M059J (cell line): ENCODE measurements around the gene SYT2. TPM values are rescaled to one million over a fixed set of nuclear protein-coding genes. Genes with fewer than 3 reads are reported as not detected.
"Not testable (repeated sequence)": the region's sequence is repeated elsewhere in the genome, so short reads cannot be mapped to it uniquely, and the experiment has no call there.

Source experiments
- DNase-seq: peaks from one replicate; pipeline ENCODE4 v3.0.0-alpha.2; 2012; ENCODE audit warnings: low read depth
- total RNA-seq: library from RNA; depleted of rRNA; stranded (reverse); fragments of >200 nt; shearing (Covaris generic); gene quantifications from 2 replicates; pipeline ENCODE4 v1.2.3, GENCODE V29; 2014

Gene SYT2
- total RNA-seq, 1 experiment from 2014 or later = not detected

DNA sequence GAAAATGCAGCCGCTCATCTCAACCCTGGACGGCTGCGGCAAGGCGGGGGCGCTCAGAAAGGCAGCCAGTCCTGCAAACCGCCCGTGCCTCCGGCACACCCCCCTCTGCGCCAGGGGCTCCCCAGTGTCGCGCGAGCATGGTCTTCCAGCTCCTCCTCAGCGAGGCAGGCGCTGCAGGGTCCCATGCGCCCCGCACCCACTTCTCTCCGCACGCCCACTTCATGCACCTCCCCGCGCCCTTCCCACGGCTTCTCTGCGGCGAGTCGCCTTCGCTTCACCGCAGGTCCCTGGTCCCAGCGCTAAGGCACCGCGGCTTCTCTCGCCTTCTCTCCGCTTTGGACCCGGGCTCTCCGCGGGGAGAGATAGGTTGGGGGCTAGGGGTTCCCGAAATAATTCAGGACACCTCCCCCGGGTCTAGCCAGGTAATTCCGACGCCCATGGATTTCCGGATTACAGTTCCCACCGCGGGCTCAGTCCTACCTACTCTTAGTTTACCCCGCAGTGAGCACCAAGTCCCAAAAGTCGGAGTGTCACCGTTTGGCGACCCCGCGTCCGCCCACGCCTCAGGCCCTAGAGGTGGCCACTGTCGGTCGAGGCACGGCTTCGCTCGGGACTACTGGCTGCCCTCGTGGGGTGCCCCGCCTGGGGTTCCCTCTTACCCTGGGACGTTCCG lies 67.5 kb downstream of the SYT2 start:
- DNase-seq = no peak

DNA sequence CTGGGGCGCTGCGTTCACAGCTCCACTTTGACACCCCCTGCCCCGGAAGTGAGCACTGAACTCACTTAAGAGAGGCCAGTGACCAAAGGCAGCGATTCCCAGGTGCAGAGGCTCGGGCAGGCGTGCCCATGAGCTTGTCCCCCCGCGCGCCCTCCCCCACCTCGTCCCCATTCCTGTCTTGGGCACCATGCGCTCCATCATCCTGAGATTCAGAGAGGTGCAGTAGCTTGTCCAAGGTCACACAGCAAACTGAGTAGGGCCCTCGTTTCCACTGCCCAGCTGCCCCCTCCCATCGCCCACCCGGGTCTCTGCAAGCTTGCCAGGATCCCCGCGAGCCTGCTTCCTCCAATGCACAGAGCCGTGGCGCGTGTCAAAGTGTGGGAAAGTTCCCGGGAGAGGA lies 68.0 kb downstream of the SYT2 start:
- no peak for DNase-seq

DNA sequence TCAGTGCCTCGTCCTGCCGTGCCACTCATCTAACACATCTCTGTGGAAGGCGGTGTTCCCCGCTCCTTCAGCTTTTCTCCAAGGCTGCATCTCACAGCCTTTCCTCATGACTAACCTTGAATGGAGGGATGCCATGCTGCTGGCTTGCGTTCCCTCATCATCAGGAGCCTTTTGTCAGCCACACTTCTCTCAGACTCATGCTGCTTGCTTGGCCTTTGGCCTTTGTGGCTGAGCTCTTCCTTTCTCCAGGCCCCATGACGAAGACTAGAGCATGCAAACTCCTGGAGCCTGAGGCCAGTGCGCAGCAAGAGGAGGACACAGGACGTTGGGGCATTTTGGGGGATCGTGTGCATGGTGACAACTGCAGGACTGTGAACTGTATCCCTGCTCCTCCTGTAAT lies 70.8 kb downstream of the SYT2 start:
- DNase-seq = peak; percentile 89

DNA sequence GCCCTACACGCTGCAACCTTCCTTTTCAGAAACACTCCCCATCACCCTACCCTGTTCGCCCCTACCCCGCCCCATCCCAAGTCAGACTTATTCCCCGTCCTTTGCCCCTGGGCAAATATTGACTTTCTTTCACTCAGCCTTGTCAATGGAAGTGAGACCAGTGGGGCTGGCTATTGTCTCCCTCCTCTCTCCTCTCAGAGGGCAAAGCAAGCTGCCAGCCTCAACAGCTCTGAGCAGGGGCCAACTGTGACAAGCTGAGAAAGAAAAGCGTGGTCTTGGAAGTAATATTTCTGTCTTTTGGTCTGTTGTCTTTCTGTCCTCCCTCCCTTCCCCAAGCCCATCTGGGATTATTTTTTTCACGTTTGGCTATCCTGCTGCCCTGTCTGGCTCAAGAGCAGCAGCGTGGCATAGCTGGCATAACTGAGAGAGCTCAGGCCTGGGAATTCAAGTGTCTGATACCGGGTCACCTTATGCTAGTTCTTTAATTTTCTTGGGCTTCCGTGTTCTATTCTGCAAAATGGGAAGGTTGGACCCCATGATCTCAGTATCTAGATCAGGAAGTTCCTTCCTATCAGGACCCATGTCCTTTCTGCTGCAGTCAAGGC lies 71.5 kb downstream of the SYT2 start:
- DNase-seq = not testable (repeated sequence)

DNA sequence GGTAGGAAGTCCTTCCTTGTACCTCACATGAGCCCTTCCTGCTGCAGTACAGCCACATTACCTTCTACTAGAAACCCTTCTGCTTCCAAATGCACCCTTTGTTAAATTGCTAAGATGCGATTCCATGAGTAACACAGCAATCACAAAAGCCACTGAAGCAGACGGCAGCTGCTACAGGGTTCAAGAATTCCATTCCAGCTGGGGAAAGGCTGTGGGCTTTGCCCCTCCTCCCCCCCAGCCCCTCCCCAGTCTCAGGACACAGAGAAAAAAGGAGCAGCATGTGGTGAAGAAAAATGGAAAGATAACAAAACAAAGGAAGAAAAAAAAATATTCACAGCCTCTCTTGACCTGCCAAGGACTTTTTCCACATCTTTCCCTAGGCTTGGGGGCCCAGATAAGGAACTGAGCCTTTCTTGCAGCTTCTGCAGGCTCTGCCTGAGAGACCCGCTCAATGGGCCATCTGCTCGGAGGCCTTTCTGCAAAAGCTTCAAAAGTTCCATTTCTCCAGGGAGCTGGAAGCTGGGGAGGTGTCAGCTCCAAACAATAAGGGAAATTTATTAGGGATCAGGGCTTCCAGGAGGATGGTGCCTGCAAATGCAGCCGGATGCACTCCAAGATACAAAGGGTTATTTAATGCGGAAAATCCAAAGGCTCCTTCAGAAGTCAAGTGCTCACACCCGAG lies 72.1 kb downstream of the SYT2 start:
- no peak for DNase-seq

DNA sequence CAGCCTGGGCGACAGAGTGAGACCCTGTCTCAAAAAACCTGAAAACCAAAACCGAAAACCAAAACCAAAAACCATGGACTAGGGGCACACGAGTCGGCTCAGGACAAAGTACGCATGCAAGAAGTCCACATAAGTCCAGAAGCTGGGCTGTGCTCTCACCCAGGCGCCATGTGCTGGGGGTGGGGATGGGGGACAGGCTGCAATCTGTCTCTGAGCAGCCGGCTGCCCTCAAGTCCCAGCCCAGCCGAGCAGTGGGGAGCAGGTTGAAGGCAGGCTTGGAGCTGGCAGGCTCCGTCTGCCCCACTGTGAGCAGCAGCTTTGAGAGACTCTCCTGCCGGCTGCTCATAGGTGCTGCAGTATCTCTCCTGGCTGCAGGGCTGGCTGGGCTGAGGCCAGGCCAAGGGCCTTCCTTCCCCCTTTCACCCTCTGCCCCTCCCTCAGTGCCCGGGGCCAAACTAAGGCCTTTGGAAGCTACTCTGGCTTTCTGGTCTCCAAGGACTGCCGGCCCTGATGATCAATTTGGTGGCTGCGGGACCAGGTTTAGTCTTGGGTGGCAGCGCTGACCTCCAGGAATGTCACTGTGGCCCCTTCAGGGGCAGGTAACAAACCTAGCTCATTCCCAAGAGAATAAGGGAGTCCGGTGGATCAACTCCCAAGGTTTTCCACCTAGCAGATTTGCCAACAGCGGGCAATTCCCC lies 72.8 kb downstream of the SYT2 start:
- DNase-seq = not testable (repeated sequence)

DNA sequence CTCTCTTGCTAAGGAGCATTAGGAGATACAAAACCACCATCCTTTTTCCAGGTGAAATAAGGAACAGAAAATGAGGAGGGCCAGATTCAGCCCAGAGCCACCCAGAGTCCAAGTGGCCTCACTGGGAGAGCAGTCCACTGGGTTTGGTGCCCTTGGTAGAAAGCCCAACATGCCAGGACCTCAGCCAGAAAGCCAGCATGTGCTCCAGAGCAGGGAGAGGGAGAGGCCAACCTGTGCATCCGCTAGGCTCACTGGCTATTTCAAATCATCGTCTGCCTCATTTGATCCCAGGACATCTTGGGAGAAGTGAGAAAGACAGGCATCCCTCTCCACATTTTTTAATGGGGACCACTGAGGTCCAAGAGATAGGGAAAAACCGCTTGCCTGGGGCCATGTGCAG lies 74.1 kb downstream of the SYT2 start:
- not testable (repeated sequence) for DNase-seq

DNA sequence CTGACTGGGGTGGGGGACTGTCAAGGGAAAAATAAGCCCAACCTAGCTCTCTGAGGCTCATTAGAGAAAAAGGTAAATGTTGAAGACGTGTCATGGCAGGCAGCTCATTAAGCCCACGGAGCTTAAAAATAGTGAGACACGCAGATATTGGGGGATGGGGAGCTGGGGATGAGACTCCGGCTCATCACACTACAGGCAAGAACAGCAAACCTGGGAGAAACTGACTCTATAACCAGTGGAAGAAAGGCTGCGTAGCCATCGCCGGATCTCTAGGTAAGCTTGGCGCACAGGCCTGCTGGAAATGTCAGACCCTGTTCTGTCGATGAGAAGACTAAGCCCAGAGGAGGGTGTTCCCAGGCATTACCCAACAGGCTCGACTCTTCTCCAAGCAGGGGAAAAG lies 78.0 kb downstream of the SYT2 start:
- DNase-seq = no peak

DNA sequence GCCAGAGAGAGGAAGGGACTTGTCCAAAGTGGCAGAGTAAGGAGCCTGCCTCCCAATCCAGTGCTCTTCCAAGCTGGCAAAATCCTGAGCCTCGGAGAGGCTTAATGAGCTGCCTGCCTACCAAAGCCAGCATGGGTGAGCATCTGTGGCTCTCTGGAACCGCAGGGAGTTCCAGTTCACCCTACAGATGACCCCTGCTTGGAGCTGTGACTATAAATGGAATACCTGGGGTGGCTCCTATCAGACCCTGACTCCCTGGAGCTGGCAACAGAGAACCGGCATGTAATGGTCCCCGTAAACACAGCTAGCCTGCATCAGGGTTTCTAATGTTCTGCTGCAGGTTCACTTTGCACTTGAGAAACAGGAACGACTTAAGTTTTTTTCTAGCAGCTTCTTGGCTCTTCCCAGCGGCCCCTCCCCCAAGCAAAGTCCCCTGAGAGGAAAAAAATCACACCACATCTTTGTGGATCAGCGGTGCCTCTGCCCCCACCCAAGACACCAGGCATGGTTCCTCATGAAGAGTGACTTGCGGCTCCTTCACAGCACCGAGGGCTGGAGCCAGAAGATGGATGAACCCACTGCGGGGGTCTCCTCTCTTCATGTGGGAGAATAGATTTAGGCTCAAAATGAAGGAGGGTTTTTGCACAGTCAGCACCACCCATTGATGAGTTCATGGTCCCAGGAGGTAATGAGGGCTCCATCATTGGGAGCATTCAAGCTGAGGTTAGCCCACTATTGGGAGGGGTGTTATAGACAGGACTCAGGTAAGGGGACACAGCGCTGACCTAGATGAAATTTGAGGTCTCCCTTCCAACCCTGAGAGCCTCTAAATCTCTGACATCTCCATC lies 79.0 kb downstream of the SYT2 start:
- DNase-seq = no peak

DNA sequence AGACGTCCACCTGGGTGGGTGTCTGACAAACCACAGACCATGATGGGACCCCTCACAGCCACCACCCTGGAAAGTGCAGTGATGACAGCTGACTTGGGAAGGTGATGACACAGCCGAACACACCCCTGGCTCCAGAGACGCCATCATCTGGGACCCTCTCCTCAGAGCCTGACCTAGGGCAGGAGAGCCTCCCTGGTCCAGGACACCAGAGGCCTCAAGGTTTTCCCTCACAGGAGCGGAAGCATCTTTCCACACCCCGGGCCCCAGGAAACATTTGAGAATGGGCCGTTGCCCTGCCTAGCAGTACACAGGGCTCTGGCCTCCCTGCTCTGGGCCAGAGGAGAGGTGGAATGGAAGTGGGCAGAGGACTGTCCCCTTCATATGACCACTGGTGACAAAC lies 79.7 kb downstream of the SYT2 start:
- no peak for DNase-seq

DNA sequence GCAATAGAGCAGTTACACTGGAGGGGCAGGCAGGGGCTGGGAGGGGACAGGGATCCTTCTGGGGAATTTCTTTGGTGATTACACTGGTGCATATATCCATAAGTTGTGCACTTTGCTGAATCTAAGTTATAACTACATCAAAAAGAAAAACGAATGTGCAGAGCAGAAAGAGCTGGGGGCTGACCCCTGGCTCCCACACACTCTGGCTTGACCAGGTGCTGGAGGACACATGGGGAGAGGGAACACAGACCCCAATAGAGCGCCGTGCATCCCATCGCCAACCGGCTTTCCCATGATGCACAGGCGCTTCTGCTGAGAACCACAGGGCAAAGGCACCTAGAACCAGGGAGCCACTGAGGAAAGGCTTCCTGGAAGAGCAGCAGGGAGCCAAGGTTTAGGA lies 80.2 kb downstream of the SYT2 start:
- DNase-seq = not testable (repeated sequence)

DNA sequence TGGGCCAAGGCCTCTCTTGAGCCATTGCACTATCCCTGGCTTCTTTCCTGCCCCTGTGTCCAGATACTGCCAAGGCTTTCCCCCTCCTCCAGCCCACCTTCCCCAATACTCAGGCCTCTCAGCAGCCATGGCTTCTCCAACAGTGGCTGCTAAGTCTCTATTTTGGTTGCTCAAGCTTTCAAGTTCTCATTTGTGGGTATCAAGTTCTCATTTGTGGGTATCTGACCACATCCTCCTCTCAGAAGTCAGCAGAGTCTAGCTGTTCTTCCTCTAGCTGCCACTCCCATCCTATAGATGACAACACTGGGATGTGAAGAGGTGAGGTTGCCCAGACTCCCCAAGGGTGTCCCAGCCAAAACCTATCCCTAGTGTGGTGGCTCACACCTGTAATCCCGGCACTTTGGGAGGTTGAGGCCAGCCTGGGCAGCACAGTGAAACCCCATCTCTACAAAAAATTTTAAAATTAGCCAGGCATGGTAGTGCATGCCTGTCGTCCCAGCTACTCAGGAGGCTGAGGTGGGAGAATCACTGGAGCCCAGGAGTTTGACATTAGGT lies 80.9 kb downstream of the SYT2 start:
- not testable (repeated sequence) for DNase-seq

DNA sequence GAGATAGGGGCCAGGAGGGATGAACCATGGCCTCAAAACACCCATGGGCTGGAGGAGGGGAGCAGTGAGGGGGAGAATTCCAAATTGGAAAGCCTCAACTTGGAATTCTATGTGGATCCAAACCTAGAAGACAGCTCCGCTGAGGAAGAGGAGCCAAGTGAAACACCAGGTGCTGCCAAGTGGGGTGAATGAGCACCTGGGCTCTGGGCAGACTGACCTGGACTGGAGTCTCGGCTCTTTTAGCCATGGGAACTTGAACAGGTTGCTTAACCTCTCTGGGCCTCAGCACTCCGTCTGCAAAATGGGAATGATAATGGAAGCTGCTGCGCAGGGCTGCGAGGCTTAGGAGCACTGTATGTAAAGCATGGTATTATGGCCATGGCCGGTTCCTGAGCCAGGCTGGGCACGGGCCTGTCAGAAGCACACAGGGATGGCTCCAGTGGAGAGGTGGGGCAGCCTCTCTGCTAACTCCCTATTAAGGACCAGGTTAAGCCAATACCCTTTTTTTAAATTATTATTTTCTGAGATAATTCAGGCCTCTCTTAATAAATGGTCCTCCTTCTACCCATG lies 81.5 kb downstream of the SYT2 start:
- no peak for DNase-seq

DNA sequence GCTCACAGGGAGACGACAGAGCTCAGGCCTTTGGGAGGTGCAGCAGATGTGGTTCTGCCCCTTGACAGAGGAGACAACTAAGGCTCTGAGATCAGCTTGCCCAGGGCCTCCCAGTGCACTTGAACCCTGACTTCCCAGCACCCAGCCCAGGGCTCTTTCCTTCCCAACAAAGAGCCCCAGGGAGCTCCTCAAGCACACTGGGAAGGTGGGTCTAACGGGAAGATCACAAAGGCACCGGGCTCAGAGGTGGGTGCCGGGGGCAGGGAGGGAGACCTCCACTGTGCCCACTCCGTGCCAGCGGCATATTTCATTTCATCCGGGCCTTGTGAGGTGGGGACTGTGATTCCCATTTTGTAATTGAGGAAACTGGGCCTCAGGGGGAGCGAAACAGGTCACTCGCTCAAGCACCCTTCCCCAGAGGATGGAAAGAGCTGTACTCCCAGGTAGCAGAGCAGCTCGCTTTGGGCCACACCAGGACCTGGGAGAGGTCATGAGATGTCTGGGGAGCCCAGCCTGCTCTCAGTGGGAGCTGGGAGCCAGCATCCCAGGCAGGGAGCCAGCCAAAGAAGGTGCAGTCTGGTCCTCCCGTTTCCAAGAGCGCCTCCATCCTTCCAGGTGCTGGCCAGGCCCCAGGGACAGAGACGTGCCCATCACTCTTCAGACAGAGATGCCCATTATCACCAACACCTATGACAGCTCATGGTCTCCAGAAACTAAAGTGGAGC lies 82.3 kb downstream of the SYT2 start:
- DNase-seq = no peak

DNA sequence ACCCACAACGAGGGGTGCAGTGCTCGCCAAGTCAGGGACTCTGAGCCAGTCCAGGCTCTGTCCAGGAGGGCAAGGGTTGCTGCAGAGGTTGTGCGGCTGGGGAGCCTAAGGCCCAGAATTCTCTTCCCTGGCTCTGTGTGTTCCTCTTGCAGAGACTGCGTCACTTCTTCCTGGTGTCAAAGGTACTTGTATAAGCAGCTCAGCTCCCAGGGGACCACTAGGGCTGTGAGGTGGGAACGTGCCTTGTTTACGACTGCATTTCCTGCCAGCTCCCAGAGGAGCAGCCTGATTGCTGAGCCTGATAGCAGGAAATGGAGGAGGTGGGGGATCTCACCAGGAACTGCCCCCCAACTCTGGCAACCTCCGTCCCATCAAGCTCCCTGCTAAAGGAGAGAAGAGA lies 83.2 kb downstream of the SYT2 start:
- DNase-seq = not testable (repeated sequence)

DNA sequence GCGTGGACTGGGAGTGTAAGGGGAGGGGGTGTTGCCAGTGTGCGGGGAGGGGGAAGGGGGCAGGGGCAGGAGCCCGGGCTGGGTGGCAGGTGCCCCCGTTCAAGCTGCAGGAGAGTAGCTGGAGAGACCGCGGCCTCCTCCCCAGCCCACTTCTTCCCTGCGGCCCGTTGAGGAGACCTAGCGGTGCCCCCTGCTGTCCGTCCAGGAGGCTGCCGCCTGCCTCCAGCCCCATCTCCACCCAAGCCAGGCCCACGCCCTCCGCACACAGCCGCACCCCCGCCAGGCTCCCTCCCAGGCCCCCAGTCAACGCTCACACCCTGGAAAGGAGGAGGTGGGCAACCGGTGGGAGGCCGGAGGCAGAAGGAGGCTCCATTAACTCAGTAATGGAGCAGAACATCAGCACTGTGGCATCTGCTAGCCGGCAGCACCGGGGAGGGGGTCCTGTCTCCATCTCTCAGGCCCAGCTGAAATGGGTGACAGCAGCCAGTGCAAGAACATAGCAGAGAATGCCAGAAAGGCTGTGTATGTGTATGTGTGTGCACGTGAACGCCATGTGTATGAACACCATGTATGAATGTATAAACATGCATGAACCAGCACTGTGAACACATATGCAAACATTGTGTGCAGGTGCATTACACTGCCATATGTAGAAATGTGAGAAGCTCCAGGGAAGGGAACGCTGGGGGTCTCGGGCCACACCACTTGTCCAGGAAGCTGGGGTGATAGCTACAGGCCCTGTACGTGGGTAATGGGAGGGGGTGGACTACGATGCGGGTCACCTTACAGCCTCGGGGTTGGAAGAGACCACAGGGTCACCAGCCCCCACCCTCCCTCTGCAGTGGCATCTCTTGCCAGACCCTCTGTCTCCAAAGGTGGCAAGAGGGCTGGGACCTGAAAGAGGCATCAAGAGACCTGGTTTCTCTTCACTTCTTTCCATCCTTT lies 84.6 kb downstream of the SYT2 start:
- DNase-seq = peak; percentile 66

DNA sequence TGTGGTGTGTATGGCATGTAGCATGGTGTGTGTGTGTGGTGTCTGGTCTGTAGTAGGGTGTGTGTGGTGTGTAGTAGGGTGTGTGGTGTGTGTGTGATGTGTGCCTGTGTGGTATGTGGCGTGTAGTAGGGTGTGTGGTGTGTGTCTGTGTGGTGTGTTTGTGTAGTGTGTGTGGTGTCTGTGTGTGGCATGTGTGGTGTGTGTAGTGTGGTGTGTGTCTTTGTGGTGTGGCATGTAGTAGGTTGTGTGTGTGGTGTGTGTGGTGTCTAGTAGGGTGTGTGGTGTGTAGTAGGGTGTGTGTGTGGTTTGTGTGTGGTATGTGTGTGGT lies 85.5 kb downstream of the SYT2 start:
- no peak for DNase-seq

DNA sequence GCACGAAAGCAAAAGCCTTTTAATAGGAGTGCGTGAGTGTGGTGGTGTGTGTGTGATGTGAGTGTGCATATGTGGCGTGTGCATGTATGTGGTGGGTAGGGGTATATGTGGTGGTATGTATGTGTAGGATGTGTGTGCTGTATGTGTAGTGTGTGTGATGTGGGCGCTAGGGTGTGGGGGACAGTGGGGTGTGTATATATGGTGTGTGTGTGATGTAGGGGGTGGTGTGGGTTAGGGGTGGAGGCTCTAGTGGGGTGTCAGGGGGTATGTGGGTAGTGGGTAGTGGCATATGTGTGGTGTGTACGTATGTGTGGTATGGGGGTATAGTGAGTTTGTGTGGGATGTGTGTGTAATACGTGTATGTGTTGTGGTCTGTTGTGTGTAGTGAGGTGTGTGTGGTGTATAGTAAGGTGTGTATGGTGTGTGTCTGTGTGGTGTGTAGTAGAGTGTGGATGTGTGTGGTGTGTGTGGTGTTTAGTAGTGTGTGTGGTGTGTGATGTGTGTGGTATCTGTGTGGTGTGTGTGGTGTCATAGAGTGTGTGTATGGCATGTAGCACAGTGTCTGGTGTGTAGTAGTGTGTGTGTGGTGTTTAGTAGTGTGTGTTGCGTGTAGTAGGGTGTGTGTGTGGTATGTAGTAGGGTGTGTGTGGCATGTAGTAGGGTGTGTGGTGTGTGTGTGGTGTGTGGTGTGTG lies 86.0 kb downstream of the SYT2 start:
- DNase-seq = no peak

DNA sequence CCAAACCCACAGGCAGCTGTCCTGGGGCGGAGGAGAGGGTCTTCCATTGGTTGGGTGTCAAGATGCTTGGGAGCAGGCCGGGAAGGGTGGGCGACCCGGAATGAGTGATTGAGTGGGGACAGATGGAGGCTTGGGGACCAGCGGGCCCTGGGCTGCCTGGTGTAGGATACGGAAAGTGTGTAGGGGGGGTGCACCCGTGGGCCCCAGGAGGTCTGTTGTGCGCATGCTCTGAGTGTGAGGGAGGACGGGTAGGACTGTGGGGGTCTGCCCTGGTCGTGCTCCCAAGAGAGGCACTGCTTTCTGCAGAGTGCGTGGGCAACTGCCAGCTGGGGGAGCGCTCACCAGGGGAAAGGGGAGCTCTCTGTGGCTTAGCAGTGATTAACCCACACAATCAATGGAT lies 86.8 kb downstream of the SYT2 start:
- not testable (repeated sequence) for DNase-seq
